NCI-H69 (cell line): ENCODE measurements around the gene MCM10.
A peak's percentile ranks its signal among the peaks of the same experiment; 100 is the strongest.
"Not testable (repeated sequence)": the region's sequence is repeated elsewhere in the genome, so short reads cannot be mapped to it uniquely, and the experiment has no call there.

Experiments
- DNase-seq: peaks from one replicate; lab custom pipeline; 2025; lab: John Stamatoyannopoulos, UW

Gene MCM10

GRCh38 chr10:13160934-13161856 is at the start of gene MCM10:
Gene MCM10 (plus strand): TSS chr10:13161558. CDS start chr10:13164203, 2,645 bp downstream.
- peak; percentile 98 for DNase-seq

DNA sequence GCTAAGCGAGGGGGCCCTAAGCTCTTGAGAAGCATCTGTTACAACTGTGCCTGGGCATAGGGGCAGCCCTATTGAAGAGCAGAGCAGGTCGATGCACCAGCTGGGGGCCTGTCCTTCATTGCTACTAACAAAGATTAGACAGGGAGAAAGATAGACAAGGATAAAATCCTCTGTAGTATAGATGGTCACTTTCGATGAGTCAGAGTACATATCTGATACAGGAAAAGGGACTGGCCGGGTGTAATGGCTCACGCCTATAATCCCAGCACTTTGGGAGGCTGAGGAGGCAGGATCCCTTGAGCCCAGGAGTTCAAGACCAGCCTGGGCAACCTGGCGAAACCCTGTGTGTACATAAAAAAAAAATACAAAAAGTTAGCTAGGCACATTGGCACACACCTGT is 47.8 kb upstream of the MCM10 start:
- no peak for DNase-seq

GRCh38 chr10:13115832-13116803 is 45.2 kb upstream of the MCM10 start:
- DNase-seq = peak; percentile 21

DNA sequence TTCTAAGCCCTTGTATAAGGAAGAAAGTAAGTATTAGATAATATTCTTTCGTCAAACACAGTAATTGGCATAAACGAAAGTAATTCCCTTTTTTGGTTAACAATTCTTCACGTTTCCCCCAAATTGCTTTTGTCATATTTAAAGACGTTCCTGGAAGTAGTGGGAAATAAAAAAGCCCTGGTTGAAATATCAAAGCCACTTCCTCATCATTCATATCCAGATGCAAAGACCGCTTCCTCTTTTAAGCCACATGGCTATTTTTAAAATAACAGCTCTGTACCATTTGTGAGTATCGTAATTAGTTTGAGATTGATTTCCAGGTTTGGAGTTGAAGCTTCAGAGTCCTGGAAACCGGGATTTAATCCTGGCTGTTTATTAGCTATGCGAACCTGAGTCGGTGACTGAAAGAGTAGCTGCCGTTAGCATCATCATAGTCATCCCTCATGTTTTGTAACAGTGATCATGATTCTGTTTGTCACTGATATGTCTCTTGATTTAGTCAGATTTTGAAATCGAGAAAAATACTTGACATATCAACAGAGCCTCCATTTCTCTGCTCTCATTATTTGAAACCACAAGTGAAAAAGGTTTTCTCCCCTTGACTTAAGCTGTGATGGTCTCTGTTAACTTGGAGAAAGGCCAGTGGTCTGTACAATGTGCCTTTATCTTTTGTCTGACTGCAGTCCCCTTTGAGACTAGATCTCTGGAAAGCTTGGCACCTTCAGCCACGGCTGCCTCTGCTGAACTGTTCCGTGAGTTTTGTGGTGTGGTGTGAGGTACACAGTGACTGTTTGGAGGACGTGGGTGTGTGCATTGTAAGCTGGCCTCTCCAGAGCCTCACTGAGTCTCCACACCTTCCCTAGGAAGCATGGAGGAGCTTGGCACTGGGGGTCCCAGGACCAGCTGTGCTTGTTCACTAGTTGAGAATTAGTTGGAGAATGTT is 43.2 kb upstream of the MCM10 start:
- DNase-seq = no peak

- no peak for DNase-seq
Observed at GRCh38 chr10:13118784-13119410, 42.5 kb upstream of the MCM10 start.

- no peak for DNase-seq
Observed at GRCh38 chr10:13120786-13121499, 40.4 kb upstream of the MCM10 start.

DNA sequence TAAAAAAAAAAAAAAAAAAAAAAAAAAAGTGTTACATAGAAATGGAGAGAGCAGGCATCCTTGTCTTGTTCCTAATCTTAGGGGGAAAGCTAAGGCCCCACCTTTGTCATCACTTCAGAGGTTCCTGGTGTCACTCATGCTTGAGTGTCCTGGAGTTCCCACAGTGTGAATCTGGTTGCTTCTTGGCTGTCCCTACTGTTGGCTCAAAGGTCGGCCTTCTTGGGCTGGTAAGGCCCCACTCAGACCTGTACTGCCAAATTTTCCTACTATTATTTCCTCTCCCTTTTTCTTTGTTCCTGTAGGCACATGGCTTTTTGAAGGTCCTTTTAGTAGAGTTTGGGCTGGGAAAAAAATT is 39.9 kb upstream of the MCM10 start:
- no peak for DNase-seq

- no peak for DNase-seq
Observed at GRCh38 chr10:13136651-13137050, 24.7 kb upstream of the MCM10 start.

GRCh38 chr10:13139150-13139549 is 22.2 kb upstream of the MCM10 start:
- peak; percentile 65 for DNase-seq

GRCh38 chr10:13139676-13140075 is 21.7 kb upstream of the MCM10 start:
- no peak for DNase-seq

DNA sequence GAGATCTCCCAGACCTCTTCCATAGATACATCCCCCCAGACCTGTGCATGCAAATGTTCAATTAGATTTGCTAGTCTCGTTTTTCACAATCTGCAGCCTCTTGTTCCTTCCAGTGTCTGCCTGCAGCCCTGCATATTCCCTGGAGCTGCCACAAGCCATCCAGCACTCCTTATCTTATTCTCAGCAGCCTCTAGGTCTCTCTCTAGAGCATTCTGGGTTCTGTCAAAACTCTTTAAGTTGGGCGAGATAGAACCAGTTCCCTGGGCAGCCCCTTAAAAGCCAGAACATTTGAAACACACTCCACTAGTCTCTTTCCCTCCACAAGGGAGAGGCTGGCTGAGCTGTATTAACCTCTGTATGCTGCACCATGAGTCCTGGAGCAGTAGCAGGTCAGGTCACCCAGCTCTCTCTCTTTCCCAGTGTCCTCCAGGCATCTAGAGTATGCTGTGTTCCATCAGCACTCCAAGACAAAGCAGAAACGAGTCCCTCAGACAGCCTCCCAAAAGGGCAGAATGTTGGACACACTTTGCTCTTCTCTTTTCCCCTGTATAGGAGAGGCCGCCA is 20.6 kb upstream of the MCM10 start:
- DNase-seq = no peak

DNA sequence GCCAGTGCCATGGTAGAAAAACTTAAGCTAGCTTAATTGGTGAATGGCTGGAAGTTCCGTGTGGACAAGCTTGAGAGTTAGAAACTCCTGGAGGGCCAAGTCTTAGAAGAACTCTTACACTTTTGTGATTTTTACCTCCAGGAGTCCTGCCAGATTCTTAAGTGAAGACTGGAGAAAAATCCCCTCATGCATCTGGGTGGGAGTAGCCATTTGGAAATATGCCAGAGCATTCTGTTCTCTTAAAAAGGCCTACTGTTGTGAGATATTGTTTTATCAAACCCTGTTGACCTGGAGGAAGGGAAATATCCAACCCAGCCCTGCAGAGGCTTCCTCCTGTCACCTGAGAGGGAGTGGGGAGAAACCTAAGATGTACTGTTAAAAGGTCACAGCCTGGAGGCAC is 17.6 kb upstream of the MCM10 start:
- peak; percentile 11 for DNase-seq

GRCh38 chr10:13144814-13145213 is 16.5 kb upstream of the MCM10 start:
- DNase-seq = no peak

DNA sequence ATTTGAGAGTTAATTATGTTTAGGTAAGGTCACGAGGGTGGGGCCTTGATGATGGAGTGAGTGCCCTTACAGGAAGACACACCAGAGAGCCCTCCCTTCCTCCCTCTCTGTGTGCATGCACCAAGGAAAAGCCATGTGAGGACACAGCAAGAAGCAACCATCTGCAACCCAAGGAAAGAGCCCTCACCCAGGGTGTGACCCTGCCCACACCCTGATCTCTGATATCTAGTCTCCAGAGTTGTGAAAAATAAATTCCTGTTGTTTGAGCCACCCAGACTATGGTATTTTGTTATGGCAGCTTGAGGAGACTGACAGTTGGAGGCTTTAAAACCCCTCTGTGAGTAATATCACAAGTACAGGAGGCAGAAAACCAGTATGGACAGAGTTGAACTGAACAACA is 15.0 kb upstream of the MCM10 start:
- no peak for DNase-seq

- no peak for DNase-seq
Observed at GRCh38 chr10:13147161-13147560, 14.2 kb upstream of the MCM10 start.

DNA sequence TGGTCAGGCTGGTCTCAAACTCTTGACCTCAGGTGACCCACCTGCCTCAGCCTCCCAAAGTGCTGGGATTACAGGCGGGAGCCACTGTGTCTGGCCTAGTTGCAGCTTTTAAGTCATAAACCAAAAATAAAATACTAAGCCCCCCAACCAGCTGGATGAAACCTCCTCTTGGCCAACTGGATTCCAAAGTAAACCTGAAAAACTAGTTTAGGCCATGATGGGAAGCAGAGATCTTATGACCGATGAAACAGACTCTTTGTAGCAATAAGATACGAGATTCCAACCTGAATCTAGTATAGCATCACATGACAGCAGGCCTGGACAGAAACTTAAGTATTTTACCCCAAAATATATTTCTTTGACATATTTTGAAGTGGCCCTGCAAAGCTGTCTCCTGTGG is 9.1 kb upstream of the MCM10 start:
- no peak for DNase-seq

DNA sequence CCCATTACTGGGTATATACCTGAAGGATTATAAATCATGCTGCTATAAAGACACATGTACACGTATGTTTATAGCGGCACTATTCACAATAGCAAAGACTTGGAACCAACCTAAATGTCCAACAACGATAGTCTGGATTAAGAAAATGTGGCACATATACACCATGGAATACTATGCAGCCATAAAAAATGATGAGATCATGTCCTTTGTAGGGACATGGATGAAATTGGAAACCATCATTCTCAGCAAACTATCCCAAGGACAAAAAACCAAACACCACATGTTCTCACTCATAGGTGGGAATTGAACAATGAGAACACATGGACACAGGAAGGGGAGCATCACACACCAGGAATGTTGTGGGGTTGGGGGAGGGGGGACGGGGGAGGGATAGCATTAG is 5.5 kb upstream of the MCM10 start:
- DNase-seq = not testable (repeated sequence)

GRCh38 chr10:13158401-13158800 is 3.0 kb upstream of the MCM10 start:
- peak; percentile 55 for DNase-seq

- DNase-seq = no peak
Observed at GRCh38 chr10:13161857-13162271, 506 bp downstream of the MCM10 start.

DNA sequence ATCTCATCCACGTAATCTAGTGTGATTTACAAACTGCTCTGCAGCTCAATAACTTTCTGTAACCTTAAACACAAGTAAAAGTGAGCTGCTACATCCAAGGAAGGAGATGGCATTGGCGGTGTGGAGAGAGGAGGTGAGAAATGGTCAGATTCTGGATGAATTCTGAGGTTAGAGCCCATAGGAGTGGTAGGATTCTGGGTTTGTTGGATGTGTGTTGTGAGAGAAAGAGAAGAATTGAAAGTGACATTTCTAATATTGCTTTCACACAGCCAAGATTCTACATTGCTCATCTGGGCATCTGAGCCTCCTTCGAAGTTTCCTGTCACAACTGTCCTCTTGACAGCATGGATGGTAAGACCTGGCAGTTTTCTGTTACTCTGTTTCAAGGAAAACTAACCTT is 2.5 kb downstream of the MCM10 start:
- no peak for DNase-seq
